WTC11 (cell line): ENCODE measurements around the gene AADAT. TPM values are rescaled to one million over a fixed set of nuclear protein-coding genes. Genes with fewer than 3 reads are reported as not detected.
A peak's percentile ranks its signal among the peaks of the same experiment; 100 is the strongest.
"Not testable (repeated sequence)": the region's sequence is repeated elsewhere in the genome, so short reads cannot be mapped to it uniquely, and the experiment has no call there.

Source experiments
- ATAC-seq: fragments of 200-7000 bp; cut with Tn5 transposase; 2 replicates; pipeline ENCODE4 v1.10.0; 2021; ENCODE audit warnings: mild to moderate bottlenecking, moderate library complexity
- CTCF ChIA-PET: fragments of 300-600 bp; sonication (Branson Sonifier 250); formaldehyde crosslinking; loops from one replicate; lab custom pipeline; 2021; ENCODE audit warnings: antibody characterized with exemption; lab: Charles Lee
- POLR2A ChIA-PET: fragments of 350-600 bp; sonication (Branson Sonifier 250); formaldehyde crosslinking; loops from one replicate; lab custom pipeline; 2021; ENCODE audit warnings: antibody characterized with exemption; lab: Charles Lee
- DNase-seq: peaks from one replicate; pipeline ENCODE4 v3.0.0; 2021; ENCODE audit warnings: low spot score
- H3K27ac Mint-ChIP-seq: 2 replicates; pipeline ENCODE4 v1.8.0; 2021; ENCODE audit warnings: mixed read lengths
- H3K27me3 Mint-ChIP-seq: 2 replicates; pipeline ENCODE4 v1.8.0; 2021; ENCODE audit warnings: low read depth, mild to moderate bottlenecking, moderate library complexity, mixed read lengths
- H3K36me3 Mint-ChIP-seq: 2 replicates; pipeline ENCODE4 v1.8.0; 2021; ENCODE audit warnings: mixed read lengths
- H3K4me1 Mint-ChIP-seq: 2 replicates; pipeline ENCODE4 v1.8.0; 2022; ENCODE audit warnings: mixed read lengths
- H3K4me3 Mint-ChIP-seq: 2 replicates; pipeline ENCODE4 v1.8.0; 2021; ENCODE audit warnings: mild to moderate bottlenecking, moderate library complexity, mixed read lengths
- H3K9me3 Mint-ChIP-seq: 2 replicates; pipeline ENCODE4 v1.8.0; 2021; ENCODE audit warnings: mixed read lengths
- ATF3 ChIP-seq: sonication (generic); formaldehyde crosslinking; conservative IDR thresholded peaks from 2 replicates; pipeline ENCODE4 v1.8.1; 2022; ENCODE audit warnings: mild to moderate bottlenecking, missing genetic modification reagents
- CBFB ChIP-seq: sonication (generic); formaldehyde crosslinking; IDR thresholded peaks from 2 replicates; pipeline ENCODE4 v1.8.1; 2022; ENCODE audit warnings: mild to moderate bottlenecking, low read depth, missing genetic modification reagents
- E2F1 ChIP-seq: sonication (generic); formaldehyde crosslinking; IDR thresholded peaks from 2 replicates; pipeline ENCODE4 v1.8.0; 2022; ENCODE audit warnings: mild to moderate bottlenecking, missing genetic modification reagents
- ETV6 ChIP-seq: sonication (generic); formaldehyde crosslinking; IDR thresholded peaks from 2 replicates; pipeline ENCODE4 v1.8.1; 2022; ENCODE audit warnings: mild to moderate bottlenecking, missing genetic modification reagents
- GABPB1 ChIP-seq: sonication (generic); formaldehyde crosslinking; IDR thresholded peaks from 2 replicates; pipeline ENCODE4 v1.8.1; 2023; ENCODE audit warnings: mild to moderate bottlenecking, missing genetic modification reagents
- JUN ChIP-seq: sonication (generic); formaldehyde crosslinking; IDR thresholded peaks from 2 replicates; pipeline ENCODE4 v1.8.0; 2023; ENCODE audit warnings: mild to moderate bottlenecking, missing genetic modification reagents
- MLX ChIP-seq: sonication (generic); formaldehyde crosslinking; IDR thresholded peaks from 2 replicates; pipeline ENCODE4 v1.8.1; 2023; ENCODE audit warnings: mild to moderate bottlenecking, missing genetic modification reagents, moderate library complexity
- MYBL2 ChIP-seq: sonication (generic); formaldehyde crosslinking; IDR thresholded peaks from 2 replicates; pipeline ENCODE4 v1.8.1; 2023; ENCODE audit warnings: mild to moderate bottlenecking, moderate library complexity, missing genetic modification reagents
- NR1H2 ChIP-seq: sonication (generic); formaldehyde crosslinking; IDR thresholded peaks from 2 replicates; pipeline ENCODE4 v1.9.0; 2021; ENCODE audit warnings: mild to moderate bottlenecking, moderate library complexity, missing genetic modification reagents
- OVOL2 ChIP-seq: fragments of 250-450 bp; sonication (Bioruptor Pico); IDR thresholded peaks from 2 replicates; pipeline ENCODE4 v1.9.0; 2021; ENCODE audit warnings: mild to moderate bottlenecking, borderline replicate concordance
- PRRX2 ChIP-seq: fragments of 250-450 bp; sonication (Bioruptor Pico); IDR thresholded peaks from 2 replicates; pipeline ENCODE4 v1.8.0; 2021; ENCODE audit warnings: mild to moderate bottlenecking
- TCF7 ChIP-seq: sonication (generic); formaldehyde crosslinking; IDR thresholded peaks from 2 replicates; pipeline ENCODE4 v1.8.0; 2022; ENCODE audit warnings: mild to moderate bottlenecking, low read depth, missing genetic modification reagents, moderate library complexity
- ZNF263 ChIP-seq: sonication (generic); formaldehyde crosslinking; IDR thresholded peaks from 2 replicates; pipeline ENCODE4 v1.8.1; 2022; ENCODE audit warnings: low read depth, mild to moderate bottlenecking, moderate library complexity, missing genetic modification reagents
- ZNF671 ChIP-seq: fragments of 250-450 bp; sonication (Bioruptor Pico); IDR thresholded peaks from 2 replicates; pipeline ENCODE4 v1.8.0; 2021; ENCODE audit warnings: mild to moderate bottlenecking
- total RNA-seq: library from RNA; stranded (reverse); gene quantifications from 3 replicates; pipeline ENCODE4 v1.2.3, GENCODE V29; 2021
- TF ChIP-seq, protein P1 (sequence below): sonication (generic); formaldehyde crosslinking; IDR thresholded peaks from 2 replicates; pipeline ENCODE4 v1.8.1; 2023; ENCODE audit warnings: mild to moderate bottlenecking, missing genetic modification reagents
- TF ChIP-seq, protein P2 (sequence below): sonication (generic); formaldehyde crosslinking; IDR thresholded peaks from 2 replicates; pipeline ENCODE4 v1.8.1; 2022; ENCODE audit warnings: low read depth, missing genetic modification reagents, borderline replicate concordance
- TF ChIP-seq, protein P3 (sequence below): sonication (generic); formaldehyde crosslinking; IDR thresholded peaks from 2 replicates; pipeline ENCODE4 v1.8.0; 2022; ENCODE audit warnings: mild to moderate bottlenecking, missing genetic modification reagents
- TF ChIP-seq, protein P4 (sequence below): sonication (generic); formaldehyde crosslinking; IDR thresholded peaks from 2 replicates; pipeline ENCODE4 v1.8.1; 2023; ENCODE audit warnings: mild to moderate bottlenecking, missing genetic modification reagents, borderline replicate concordance

The AADAT gene
- total RNA-seq, 1 experiment from 2014 or later: 12.3 TPM

GRCh38 chr4:170106900-170107299, 17.1 kb upstream of the AADAT start (continued):
- TF ChIP-seq MLX (CRISPR knock-in tag): no peak
- TF ChIP-seq ETV6 (CRISPR knock-in tag): no peak

DNA sequence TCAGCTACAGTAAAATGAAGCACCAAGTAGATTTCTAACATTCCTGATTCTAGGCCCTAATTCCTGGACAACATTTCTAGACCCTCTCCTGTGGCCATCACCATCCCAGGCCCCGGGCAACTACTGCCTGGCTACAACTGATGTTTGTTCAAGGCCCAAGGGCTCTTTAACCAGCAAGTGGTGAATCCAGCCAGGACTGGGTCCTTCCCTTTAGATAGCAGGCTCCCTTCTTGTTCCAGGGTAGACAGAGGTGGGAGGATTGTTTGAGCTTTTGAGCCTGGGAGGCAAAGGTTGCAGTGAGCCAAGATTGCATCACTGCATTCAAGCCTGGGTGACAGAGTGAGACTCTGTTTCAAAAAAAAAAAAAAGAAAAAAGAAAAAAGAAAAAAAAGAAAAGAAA, 12.7 kb upstream of the AADAT start:
- ATAC-seq (no peak), DNase-seq (no peak)
- CTCF ChIA-PET: interaction anchor here (1.0 kb wide), 1 partner anchor 279 kb away, joined by 3 read pairs; no protein-coding TSS in a partner anchor
- H3K4me3 Mint-ChIP-seq: no peak overlapping the region
- H3K9me3 Mint-ChIP-seq: peaks cover 19% of the 10 kb centered on the region
- H3K27me3 Mint-ChIP-seq: no peaks in the 10 kb centered on the region; the same call in none of the 2 replicates
- POLR2A ChIA-PET: no interaction called here
- TF ChIP-seq GABPB1 (peak; percentile 91), ATF3 (no peak), JUN (CRISPR knock-in tag) (no peak)
- peaks cover 10% of the 10 kb centered on the region for H3K36me3 Mint-ChIP-seq
- peaks cover 19% of the 10 kb centered on the region for H3K4me1 Mint-ChIP-seq
- no peak overlapping the region for H3K27ac Mint-ChIP-seq

DNA sequence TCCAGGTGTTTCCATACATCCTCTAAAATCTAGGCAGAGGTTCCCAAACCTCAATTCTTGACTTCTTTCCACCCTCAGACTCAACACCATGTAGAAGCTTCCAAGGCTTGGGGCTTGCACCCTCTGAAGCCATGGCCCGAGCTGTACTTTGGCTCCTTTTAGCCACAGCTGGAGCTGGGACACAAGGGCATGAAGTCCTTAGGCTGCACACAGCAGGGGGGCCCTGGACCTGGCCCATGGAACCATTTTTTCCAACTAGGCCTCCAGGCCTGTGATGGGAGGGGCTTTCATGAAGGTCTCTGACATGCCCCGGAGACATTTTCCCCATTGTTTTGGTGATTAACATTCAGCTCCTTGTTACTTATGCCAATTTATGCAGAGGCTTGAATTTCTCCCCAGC, 8.4 kb upstream of the AADAT start:
- H3K27me3 Mint-ChIP-seq, DNase-seq, CTCF ChIA-PET, ATAC-seq, H3K4me3 Mint-ChIP-seq, H3K27ac Mint-ChIP-seq, POLR2A ChIA-PET: not testable (repeated sequence)
- Mint-ChIP-seq H3K36me3 (peaks cover 14% of the 10 kb centered on the region), H3K4me1 (peaks cover 19% of the 10 kb centered on the region), H3K9me3 (peaks cover 24% of the 10 kb centered on the region)

GRCh38 chr4:170097681-170098080, 7.9 kb upstream of the AADAT start:
- POLR2A ChIA-PET: no interaction called here
- ATAC-seq (no peak), DNase-seq (no peak)
- no peaks in the 10 kb centered on the region; the same call in none of the 2 replicates for H3K27me3 Mint-ChIP-seq
- H3K36me3 Mint-ChIP-seq: peaks cover 14% of the 10 kb centered on the region
- CTCF ChIA-PET: no interaction called here
- no peak overlapping the region for H3K4me3 Mint-ChIP-seq
- H3K27ac Mint-ChIP-seq: no peak overlapping the region
- peaks cover 19% of the 10 kb centered on the region for H3K4me1 Mint-ChIP-seq
- peaks cover 24% of the 10 kb centered on the region for H3K9me3 Mint-ChIP-seq
- TF ChIP-seq E2F1 (CRISPR knock-in tag) (no peak), ZNF263 (CRISPR knock-in tag) (no peak), ZNF671 (CRISPR knock-in tag) (no peak), PRRX2 (CRISPR knock-in tag) (no peak), NR1H2 (no peak), TCF7 (no peak), MYBL2 (no peak), OVOL2 (CRISPR knock-in tag) (no peak), CBFB (CRISPR knock-in tag) (no peak)
- TF ChIP-seq, protein P1, sequence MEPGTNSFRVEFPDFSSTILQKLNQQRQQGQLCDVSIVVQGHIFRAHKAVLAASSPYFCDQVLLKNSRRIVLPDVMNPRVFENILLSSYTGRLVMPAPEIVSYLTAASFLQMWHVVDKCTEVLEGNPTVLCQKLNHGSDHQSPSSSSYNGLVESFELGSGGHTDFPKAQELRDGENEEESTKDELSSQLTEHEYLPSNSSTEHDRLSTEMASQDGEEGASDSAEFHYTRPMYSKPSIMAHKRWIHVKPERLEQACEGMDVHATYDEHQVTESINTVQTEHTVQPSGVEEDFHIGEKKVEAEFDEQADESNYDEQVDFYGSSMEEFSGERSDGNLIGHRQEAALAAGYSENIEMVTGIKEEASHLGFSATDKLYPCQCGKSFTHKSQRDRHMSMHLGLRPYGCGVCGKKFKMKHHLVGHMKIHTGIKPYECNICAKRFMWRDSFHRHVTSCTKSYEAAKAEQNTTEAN (CRISPR knock-in tag): no peak
- TF ChIP-seq, protein P2, sequence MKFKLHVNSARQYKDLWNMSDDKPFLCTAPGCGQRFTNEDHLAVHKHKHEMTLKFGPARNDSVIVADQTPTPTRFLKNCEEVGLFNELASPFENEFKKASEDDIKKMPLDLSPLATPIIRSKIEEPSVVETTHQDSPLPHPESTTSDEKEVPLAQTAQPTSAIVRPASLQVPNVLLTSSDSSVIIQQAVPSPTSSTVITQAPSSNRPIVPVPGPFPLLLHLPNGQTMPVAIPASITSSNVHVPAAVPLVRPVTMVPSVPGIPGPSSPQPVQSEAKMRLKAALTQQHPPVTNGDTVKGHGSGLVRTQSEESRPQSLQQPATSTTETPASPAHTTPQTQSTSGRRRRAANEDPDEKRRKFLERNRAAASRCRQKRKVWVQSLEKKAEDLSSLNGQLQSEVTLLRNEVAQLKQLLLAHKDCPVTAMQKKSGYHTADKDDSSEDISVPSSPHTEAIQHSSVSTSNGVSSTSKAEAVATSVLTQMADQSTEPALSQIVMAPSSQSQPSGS (CRISPR knock-in tag): no peak
- TF ChIP-seq, protein P3, sequence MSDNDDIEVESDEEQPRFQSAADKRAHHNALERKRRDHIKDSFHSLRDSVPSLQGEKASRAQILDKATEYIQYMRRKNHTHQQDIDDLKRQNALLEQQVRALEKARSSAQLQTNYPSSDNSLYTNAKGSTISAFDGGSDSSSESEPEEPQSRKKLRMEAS (CRISPR knock-in tag): no peak
- TF ChIP-seq, protein P4, sequence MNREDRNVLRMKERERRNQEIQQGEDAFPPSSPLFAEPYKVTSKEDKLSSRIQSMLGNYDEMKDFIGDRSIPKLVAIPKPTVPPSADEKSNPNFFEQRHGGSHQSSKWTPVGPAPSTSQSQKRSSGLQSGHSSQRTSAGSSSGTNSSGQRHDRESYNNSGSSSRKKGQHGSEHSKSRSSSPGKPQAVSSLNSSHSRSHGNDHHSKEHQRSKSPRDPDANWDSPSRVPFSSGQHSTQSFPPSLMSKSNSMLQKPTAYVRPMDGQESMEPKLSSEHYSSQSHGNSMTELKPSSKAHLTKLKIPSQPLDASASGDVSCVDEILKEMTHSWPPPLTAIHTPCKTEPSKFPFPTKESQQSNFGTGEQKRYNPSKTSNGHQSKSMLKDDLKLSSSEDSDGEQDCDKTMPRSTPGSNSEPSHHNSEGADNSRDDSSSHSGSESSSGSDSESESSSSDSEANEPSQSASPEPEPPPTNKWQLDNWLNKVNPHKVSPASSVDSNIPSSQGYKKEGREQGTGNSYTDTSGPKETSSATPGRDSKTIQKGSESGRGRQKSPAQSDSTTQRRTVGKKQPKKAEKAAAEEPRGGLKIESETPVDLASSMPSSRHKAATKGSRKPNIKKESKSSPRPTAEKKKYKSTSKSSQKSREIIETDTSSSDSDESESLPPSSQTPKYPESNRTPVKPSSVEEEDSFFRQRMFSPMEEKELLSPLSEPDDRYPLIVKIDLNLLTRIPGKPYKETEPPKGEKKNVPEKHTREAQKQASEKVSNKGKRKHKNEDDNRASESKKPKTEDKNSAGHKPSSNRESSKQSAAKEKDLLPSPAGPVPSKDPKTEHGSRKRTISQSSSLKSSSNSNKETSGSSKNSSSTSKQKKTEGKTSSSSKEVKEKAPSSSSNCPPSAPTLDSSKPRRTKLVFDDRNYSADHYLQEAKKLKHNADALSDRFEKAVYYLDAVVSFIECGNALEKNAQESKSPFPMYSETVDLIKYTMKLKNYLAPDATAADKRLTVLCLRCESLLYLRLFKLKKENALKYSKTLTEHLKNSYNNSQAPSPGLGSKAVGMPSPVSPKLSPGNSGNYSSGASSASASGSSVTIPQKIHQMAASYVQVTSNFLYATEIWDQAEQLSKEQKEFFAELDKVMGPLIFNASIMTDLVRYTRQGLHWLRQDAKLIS: no peak
